C4-2B (cell line): Measurements from ENCODE around the gene KLF1.

Experiments
- H3K27ac ChIP-seq: fragments of 450-650 bp; 2 replicates; pipeline ENCODE4 v1.5.1; 2017
- ZFX ChIP-seq: fragments of 450-650 bp; IDR thresholded peaks from 2 replicates; pipeline ENCODE4 v1.6.1; 2017
- TF ChIP-seq, protein P1 (sequence below): fragments of 450-650 bp; conservative IDR thresholded peaks from 2 replicates; pipeline ENCODE4 v1.5.1; 2017; ENCODE audit warnings: mild to moderate bottlenecking

Gene KLF1

DNA sequence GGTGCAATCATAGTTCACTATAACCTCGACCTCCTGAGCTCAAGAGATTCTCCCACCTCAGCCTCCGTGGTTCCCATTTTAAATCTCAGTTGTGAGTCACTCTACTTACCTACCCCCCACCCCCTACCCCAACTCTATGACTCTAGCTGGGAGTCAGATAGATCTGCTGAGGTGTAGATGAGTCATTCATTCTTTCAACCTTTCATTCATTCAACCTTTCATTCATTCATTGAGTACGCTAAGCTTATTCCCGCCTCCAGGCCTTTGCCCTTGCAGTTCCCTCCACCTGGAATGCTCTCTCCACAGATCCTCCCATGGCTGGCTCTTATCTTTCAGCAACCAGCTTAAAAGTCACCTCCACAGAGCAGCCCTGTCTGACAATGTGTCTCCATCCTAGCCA lies 49.8 kb downstream of the KLF1 start:
- no peak overlapping the region for H3K27ac ChIP-seq
- TF ChIP-seq, protein P1, sequence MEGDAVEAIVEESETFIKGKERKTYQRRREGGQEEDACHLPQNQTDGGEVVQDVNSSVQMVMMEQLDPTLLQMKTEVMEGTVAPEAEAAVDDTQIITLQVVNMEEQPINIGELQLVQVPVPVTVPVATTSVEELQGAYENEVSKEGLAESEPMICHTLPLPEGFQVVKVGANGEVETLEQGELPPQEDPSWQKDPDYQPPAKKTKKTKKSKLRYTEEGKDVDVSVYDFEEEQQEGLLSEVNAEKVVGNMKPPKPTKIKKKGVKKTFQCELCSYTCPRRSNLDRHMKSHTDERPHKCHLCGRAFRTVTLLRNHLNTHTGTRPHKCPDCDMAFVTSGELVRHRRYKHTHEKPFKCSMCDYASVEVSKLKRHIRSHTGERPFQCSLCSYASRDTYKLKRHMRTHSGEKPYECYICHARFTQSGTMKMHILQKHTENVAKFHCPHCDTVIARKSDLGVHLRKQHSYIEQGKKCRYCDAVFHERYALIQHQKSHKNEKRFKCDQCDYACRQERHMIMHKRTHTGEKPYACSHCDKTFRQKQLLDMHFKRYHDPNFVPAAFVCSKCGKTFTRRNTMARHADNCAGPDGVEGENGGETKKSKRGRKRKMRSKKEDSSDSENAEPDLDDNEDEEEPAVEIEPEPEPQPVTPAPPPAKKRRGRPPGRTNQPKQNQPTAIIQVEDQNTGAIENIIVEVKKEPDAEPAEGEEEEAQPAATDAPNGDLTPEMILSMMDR = no peak
- no peak for TF ChIP-seq ZFX

DNA sequence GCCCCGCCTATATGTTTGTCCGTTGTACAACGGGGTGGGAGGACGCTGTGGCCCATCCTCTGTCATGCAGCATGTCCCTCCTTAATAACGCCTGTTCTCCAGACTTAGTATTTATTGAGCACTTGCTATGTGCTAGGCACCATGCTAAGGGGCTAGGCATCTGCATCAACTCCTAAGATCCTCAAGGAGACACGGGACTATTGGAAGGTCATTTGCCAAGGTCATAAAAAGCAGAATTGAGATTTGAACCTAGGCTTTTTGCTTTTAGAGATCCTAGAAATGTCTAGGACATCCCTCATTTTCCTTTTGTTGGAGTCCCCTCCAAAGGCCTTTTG lies 50.5 kb downstream of the KLF1 start:
- no peak for TF ChIP-seq ZFX
- TF ChIP-seq, protein P1 = no peak
- H3K27ac ChIP-seq = no peak overlapping the region

DNA sequence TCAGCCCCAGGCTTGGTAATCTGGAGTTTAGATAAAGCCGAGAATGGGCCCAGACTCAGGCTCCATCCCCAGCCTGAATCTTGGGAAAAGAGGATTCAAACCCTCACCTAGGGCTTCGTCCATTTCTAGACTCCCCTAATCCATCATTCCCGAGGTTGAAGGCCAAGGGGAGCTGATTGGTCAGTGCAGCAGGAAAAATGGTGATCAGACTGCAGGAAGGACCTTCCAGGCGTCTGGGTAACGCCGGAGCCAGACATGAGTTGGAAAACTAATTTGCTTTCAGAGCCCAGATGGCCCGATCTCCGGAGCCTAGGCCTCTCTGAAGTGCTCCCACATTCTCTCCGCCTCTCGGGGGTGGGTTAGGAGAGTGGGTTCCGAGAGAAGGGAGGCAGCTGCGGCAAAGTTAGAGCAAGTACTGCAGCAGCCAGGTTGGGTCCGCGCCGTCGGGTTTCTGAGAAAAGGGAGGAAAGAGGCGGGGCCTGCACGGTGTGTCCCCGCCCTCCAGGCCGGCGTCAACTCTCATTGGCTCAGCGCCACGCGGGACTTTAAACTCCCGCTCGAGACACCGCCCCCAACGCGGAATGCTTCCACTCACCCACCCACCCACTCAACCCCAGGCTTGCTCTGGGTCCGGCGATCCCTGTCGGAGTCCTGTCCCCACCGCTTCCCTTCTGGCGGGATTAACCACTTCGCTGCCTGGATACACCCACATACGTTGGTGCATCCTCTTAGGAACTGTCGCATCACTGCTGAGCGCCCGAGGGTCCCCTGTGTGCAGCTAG lies 51.8 kb downstream of the KLF1 start:
- TF ChIP-seq, protein P1 = no peak
- no peak for TF ChIP-seq ZFX
- H3K27ac ChIP-seq = no peak overlapping the region

- no peak for TF ChIP-seq ZFX
- TF ChIP-seq, protein P1 = no peak
- no peak within 1 kb of the TSS for H3K27ac ChIP-seq
Measured at GRCh38 chr19:12834566-12834943, 52.4 kb downstream of the KLF1 start, which contains the start of gene RTBDN. Gene RTBDN, minus strand, starts transcription at chr19:12834579. Its CDS starts 4,600 bp downstream, at chr19:12829979.
